ENCODE measurements around the gene RPTN. TPM values are rescaled to one million over a fixed set of nuclear protein-coding genes. Genes with fewer than 3 reads are reported as not detected.

The RPTN gene
- polyA plus RNA-seq (2012; ENCODE audit: insufficient read depth, insufficient read length) = not detected

GRCh38 chr1:152159144-152159543 is at the start of gene RPTN:
Gene RPTN (minus strand): TSS chr1:152159228. CDS start chr1:152157889, 1,339 bp downstream.
- DNase-seq (ENCODE audit: low read depth, low spot score) = no peak
- no peak within 1 kb of the TSS for H3K4me3 ChIP-seq (ENCODE audit: low read length)

GRCh38 chr1:152198982-152199381 is 40.0 kb upstream of the RPTN start:
- no peak for DNase-seq (ENCODE audit: low read depth, low spot score)
- no peak overlapping the region for H3K4me3 ChIP-seq (ENCODE audit: low read length)

GRCh38 chr1:152197361-152197941 is 38.4 kb upstream of the RPTN start:
- no peak overlapping the region for H3K4me3 ChIP-seq (ENCODE audit: low read length)
- no peak for DNase-seq (ENCODE audit: low read depth, low spot score)

GRCh38 chr1:152191711-152192110 is 32.7 kb upstream of the RPTN start:
- no peak overlapping the region for H3K4me3 ChIP-seq (ENCODE audit: low read length)
- DNase-seq (ENCODE audit: low read depth, low spot score) = no peak

- no peak for DNase-seq (ENCODE audit: low read depth, low spot score)
- H3K4me3 ChIP-seq (ENCODE audit: low read length) = no peak overlapping the region
These were observed 32.2 kb upstream of the RPTN start for GRCh38 chr1:152191260-152191659.

- DNase-seq (ENCODE audit: low read depth, low spot score) = no peak
These were observed 31.6 kb upstream of the RPTN start for GRCh38 chr1:152190589-152190988.

GRCh38 chr1:152189657-152190442 is 30.8 kb upstream of the RPTN start:
- H3K4me3 ChIP-seq (ENCODE audit: low read length) = no peak overlapping the region
- DNase-seq (ENCODE audit: low read depth, low spot score) = peak; percentile 62

More at GRCh38 chr1:152190589-152190988, 31.6 kb upstream of the RPTN start:
- H3K4me3 ChIP-seq (ENCODE audit: low read length) = no peak overlapping the region

- peak; percentile 48 for DNase-seq (ENCODE audit: low read depth, low spot score)
- no peak overlapping the region for H3K4me3 ChIP-seq (ENCODE audit: low read length)
These were observed 29.9 kb upstream of the RPTN start for GRCh38 chr1:152188673-152189591.

GRCh38 chr1:152186556-152187285 is 27.7 kb upstream of the RPTN start:
- DNase-seq (ENCODE audit: low read depth, low spot score) = no peak
- H3K4me3 ChIP-seq (ENCODE audit: low read length) = no peak overlapping the region

- no peak overlapping the region for H3K4me3 ChIP-seq (ENCODE audit: low read length)
- peak; percentile 55 for DNase-seq (ENCODE audit: low read depth, low spot score)
These were observed 26.7 kb upstream of the RPTN start for GRCh38 chr1:152185544-152186391.

- no peak for DNase-seq (ENCODE audit: low read depth, low spot score)
- no peak overlapping the region for H3K4me3 ChIP-seq (ENCODE audit: low read length)
These were observed 23.9 kb upstream of the RPTN start for GRCh38 chr1:152182944-152183361.

- no peak overlapping the region for H3K4me3 ChIP-seq (ENCODE audit: low read length)
- peak; percentile 36 for DNase-seq (ENCODE audit: low read depth, low spot score)
These were observed 23.4 kb upstream of the RPTN start for GRCh38 chr1:152182431-152182830.

GRCh38 chr1:152179566-152179965 is 20.5 kb upstream of the RPTN start:
- H3K4me3 ChIP-seq (ENCODE audit: low read length) = no peak overlapping the region
- no peak for DNase-seq (ENCODE audit: low read depth, low spot score)

GRCh38 chr1:152170287-152170905 is 11.4 kb upstream of the RPTN start:
- DNase-seq (ENCODE audit: low read depth, low spot score) = no peak
- no peak overlapping the region for H3K4me3 ChIP-seq (ENCODE audit: low read length)

GRCh38 chr1:152169366-152170025 is 10.5 kb upstream of the RPTN start:
- H3K4me3 ChIP-seq (ENCODE audit: low read length) = no peak overlapping the region
- no peak for DNase-seq (ENCODE audit: low read depth, low spot score)

- DNase-seq (ENCODE audit: low read depth, low spot score) = no peak
- H3K4me3 ChIP-seq (ENCODE audit: low read length) = no peak overlapping the region
These were observed 9.5 kb upstream of the RPTN start for GRCh38 chr1:152168535-152168868.

GRCh38 chr1:152167835-152168534 is 9.0 kb upstream of the RPTN start:
- no peak overlapping the region for H3K4me3 ChIP-seq (ENCODE audit: low read length)
- DNase-seq (ENCODE audit: low read depth, low spot score) = peak; percentile 22

Data from Jurkat, Clone E6-1 (cell line).